ENCODE measurements around the gene CDCA4.
A peak's percentile ranks its signal among the peaks of the same experiment; 100 is the strongest.

Gene CDCA4

DNA sequence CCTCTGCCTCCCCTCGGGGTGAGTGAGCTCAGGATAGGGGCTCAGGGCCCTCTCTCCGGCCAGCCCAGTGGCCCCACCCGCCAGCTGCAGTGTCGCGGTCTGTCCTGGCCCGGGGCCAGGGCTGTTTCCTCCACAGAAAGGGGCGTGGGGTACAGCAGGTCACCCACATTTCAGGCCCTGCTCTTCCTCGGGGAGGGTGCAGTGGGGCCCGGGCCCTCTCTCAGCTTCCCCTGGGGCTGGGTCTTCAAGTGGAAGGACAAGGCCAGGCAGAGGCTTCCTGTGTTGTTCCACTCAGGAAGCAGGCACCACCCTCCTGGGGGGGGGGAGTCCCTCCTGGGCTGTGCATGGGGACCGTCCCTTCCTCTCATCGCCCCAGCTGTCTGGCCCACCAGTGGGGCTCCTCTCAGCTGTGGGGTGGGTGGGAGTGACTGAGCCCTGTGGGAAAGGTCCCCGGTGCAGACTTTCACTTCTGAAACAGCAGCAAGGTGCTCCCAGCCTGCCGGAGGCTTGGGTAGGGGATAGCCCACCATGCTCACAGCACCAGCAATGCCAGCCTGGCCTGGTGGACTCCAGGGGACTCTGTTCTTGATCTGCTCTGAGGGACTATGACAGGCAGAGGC is 40.7 kb upstream of the CDCA4 start:
- TF ChIP-seq EZH2phosphoT487 (IDR thresholded peaks at IDR 0.05; ENCODE audit: borderline replicate concordance, low read length): no peak
- TF ChIP-seq, protein P1, sequence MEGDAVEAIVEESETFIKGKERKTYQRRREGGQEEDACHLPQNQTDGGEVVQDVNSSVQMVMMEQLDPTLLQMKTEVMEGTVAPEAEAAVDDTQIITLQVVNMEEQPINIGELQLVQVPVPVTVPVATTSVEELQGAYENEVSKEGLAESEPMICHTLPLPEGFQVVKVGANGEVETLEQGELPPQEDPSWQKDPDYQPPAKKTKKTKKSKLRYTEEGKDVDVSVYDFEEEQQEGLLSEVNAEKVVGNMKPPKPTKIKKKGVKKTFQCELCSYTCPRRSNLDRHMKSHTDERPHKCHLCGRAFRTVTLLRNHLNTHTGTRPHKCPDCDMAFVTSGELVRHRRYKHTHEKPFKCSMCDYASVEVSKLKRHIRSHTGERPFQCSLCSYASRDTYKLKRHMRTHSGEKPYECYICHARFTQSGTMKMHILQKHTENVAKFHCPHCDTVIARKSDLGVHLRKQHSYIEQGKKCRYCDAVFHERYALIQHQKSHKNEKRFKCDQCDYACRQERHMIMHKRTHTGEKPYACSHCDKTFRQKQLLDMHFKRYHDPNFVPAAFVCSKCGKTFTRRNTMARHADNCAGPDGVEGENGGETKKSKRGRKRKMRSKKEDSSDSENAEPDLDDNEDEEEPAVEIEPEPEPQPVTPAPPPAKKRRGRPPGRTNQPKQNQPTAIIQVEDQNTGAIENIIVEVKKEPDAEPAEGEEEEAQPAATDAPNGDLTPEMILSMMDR (IDR thresholded peaks at IDR 0.05; ENCODE audit: low read depth, low read length, poor library complexity, severe bottlenecking): no peak
- peak overlapping the region; percentile 54 for H3K4me3 ChIP-seq (ENCODE audit: low read length)
- no peaks in the 10 kb centered on the region for H3K9me3 ChIP-seq (ENCODE audit: control insufficient read depth, insufficient read depth, low read length)
- H3K36me3 ChIP-seq (ENCODE audit: control insufficient read depth, low read length): no peaks in the 10 kb centered on the region
- peaks cover 16% of the 10 kb centered on the region for H3K79me2 ChIP-seq (ENCODE audit: control insufficient read depth, low read length)
- 0 out of 2 replicates have a peak overlapping the region, but pooled peaks have one; percentile 3 for H3K27ac ChIP-seq (ENCODE audit: low read depth, low read length)
- peaks cover 10% of the 10 kb centered on the region for H3K27me3 ChIP-seq (ENCODE audit: control insufficient read depth, low read length)
- H3F3A ChIP-seq (ENCODE audit: control insufficient read depth, insufficient read depth): no peaks in the 10 kb centered on the region; the same call in 1 of the 2 replicates
- H4K20me1 ChIP-seq (ENCODE audit: control insufficient read depth, insufficient read depth, low read depth, low read length): no peaks in the 10 kb centered on the region
- H3K4me2 ChIP-seq (ENCODE audit: low read length): peak overlapping the region; percentile 70
- peaks cover 70% of the 10 kb centered on the region for H3K4me1 ChIP-seq (ENCODE audit: control insufficient read depth, low read length)
- H3K9me2 ChIP-seq (replicated peaks; ENCODE audit: control insufficient read depth, low read length): no peaks in the 10 kb centered on the region

DNA sequence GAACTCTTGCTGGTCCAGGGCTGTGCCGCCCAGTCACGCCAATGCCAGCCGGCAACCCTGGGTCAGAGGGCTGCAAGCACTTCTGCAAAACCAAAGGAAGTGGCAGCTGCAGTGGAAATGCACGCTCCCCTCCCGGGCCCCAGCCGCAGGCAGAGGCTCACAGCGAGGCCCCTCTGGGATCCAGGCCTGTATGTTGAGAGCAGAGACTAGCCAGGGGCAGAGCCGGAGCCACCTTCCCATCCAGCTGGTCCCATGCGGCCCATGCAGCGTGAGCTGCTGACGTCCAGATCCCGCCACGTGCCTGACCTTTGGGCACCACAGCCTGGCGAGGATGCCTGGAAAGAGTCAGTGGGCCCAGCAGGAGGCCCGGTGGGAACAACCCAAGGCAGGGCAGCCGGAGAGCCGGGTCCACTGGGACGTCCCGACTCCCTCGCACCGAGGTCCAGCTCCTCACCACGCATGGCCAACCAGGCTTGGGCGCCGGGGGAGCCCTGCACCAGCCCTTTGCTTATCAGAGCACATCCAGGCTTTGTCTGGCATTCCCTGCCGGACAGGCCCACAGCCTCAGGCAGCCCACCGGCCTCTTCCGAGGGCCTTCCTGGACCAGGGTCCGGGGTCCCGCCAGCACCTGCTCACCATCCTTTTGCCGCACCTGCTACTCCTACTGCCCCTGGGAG is 40.0 kb upstream of the CDCA4 start:
- no peaks in the 10 kb centered on the region for H4K20me1 ChIP-seq (ENCODE audit: control insufficient read depth, insufficient read depth, low read depth, low read length)

DNA sequence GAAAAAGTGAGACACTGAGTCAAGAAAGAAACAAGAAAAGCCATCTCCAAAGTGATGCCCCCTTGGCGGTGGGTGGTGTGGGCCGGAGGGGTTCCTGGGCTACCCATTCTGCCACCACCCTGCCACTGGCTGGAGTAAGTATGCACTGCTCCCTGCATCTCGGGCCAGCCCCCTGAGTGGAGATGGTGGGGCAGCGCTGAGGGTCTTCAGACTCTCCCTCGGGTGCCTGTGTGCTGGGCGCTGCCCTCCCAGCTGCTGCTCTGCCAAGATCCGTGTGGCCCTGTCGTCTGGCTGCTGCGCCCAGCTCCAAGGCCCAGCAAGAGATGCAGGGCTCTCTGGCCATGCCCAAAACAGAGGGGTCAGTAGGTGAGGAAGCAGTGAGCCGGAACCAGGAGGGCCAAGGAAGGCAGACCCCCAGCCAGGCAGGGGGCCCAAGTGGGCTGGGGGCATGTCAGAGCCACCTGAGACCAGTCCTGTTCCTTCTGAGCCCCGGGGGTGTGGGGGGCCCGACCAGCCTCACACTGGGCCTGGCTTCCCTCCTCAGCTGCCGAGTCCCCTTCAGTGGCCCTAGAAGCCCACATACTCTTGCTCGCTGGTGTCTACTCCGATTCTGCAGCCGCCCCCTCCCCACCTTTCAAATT is 39.2 kb upstream of the CDCA4 start:
- no peaks in the 10 kb centered on the region for H3K36me3 ChIP-seq (ENCODE audit: control insufficient read depth, low read length)
- no peak overlapping the region for H3K27ac ChIP-seq (ENCODE audit: low read depth, low read length)
- H3K9me3 ChIP-seq (ENCODE audit: control insufficient read depth, insufficient read depth, low read length): no peaks in the 10 kb centered on the region
- H3K27me3 ChIP-seq (ENCODE audit: control insufficient read depth, low read length): peaks cover 10% of the 10 kb centered on the region
- H3K4me3 ChIP-seq (ENCODE audit: low read length): no peak overlapping the region
- no peaks in the 10 kb centered on the region; the same call in 1 of the 2 replicates for H3F3A ChIP-seq (ENCODE audit: control insufficient read depth, insufficient read depth)
- H4K20me1 ChIP-seq (ENCODE audit: control insufficient read depth, insufficient read depth, low read depth, low read length): no peaks in the 10 kb centered on the region
- peak overlapping the region; percentile 70 for H3K4me2 ChIP-seq (ENCODE audit: low read length)
- peaks cover 55% of the 10 kb centered on the region for H3K4me1 ChIP-seq (ENCODE audit: control insufficient read depth, low read length)
- no peaks in the 10 kb centered on the region for H3K9me2 ChIP-seq (replicated peaks; ENCODE audit: control insufficient read depth, low read length)
- TF ChIP-seq EZH2phosphoT487 (IDR thresholded peaks at IDR 0.05; ENCODE audit: borderline replicate concordance, low read length): no peak
- TF ChIP-seq, protein P1 (IDR thresholded peaks at IDR 0.05; ENCODE audit: low read depth, low read length, poor library complexity, severe bottlenecking): no peak
- peaks cover 15% of the 10 kb centered on the region for H3K79me2 ChIP-seq (ENCODE audit: control insufficient read depth, low read length)

More for the DNA sequence above, 40.0 kb upstream of the CDCA4 start:
- H3K79me2 ChIP-seq (ENCODE audit: control insufficient read depth, low read length): peaks cover 16% of the 10 kb centered on the region
- H3K36me3 ChIP-seq (ENCODE audit: control insufficient read depth, low read length): no peaks in the 10 kb centered on the region
- no peaks in the 10 kb centered on the region; the same call in 1 of the 2 replicates for H3F3A ChIP-seq (ENCODE audit: control insufficient read depth, insufficient read depth)
- H3K27me3 ChIP-seq (ENCODE audit: control insufficient read depth, low read length): peaks cover 10% of the 10 kb centered on the region
- H3K9me3 ChIP-seq (ENCODE audit: control insufficient read depth, insufficient read depth, low read length): no peaks in the 10 kb centered on the region
- no peaks in the 10 kb centered on the region for H3K9me2 ChIP-seq (replicated peaks; ENCODE audit: control insufficient read depth, low read length)
- H3K4me2 ChIP-seq (ENCODE audit: low read length): peak overlapping the region; percentile 70
- H3K4me1 ChIP-seq (ENCODE audit: control insufficient read depth, low read length): peaks cover 64% of the 10 kb centered on the region
- 0 out of 2 replicates have a peak overlapping the region, but pooled peaks have one; percentile 3 for H3K27ac ChIP-seq (ENCODE audit: low read depth, low read length)
- peak overlapping the region; percentile 54 for H3K4me3 ChIP-seq (ENCODE audit: low read length)
- TF ChIP-seq EZH2phosphoT487 (IDR thresholded peaks at IDR 0.05; ENCODE audit: borderline replicate concordance, low read length): no peak
- TF ChIP-seq, protein P1 (IDR thresholded peaks at IDR 0.05; ENCODE audit: low read depth, low read length, poor library complexity, severe bottlenecking): no peak
